ENCODE data around the gene FIBP. TPM values are rescaled to one million over a fixed set of nuclear protein-coding genes. Genes with fewer than 3 reads are reported as not detected.

The FIBP gene
- total and polyA plus RNA-seq, 3 experiments from 2014 or later: 78.6 to 123 (median 121) TPM

GRCh38 chr11:65882120-65883057, 5.9 kb downstream of the FIBP start:
- POLR2A ChIA-PET: no interaction called here
- peaks cover 47% of the 10 kb centered on the region for H3K4me1 ChIP-seq (ENCODE audit: insufficient read depth, low read length)

GRCh38 chr11:65880844-65881421, 7.3 kb downstream of the FIBP start:
- H3K27ac Mint-ChIP-seq: peak overlapping the region; percentile 83 to 98 (median 93)

More at GRCh38 chr11:65882120-65883057, 5.9 kb downstream of the FIBP start:
- Mint-ChIP-seq H3K9me3 (no peaks in the 10 kb centered on the region), H3K4me1 (peaks cover 48 to 69% (median 61%) of the 10 kb centered on the region in 3 donors), H3K4me3 (peak overlapping the region in 5 of 7 donors; percentile 6 to 91 (median 57)), H3K27ac (peak overlapping the region in 5 of 8 donors; percentile 47 to 94 (median 85)), H3K36me3 (peaks cover 0 to 47% (median 0%) of the 10 kb centered on the region in 3 donors), H3K27me3 (no peaks in the 10 kb centered on the region)
- Histone ChIP-seq H3K4me3 (ENCODE audit: low read length) (no peak overlapping the region), H3K27me3 (ENCODE audit: insufficient read depth, low read length, poor library complexity, severe bottlenecking) (no peaks in the 10 kb centered on the region), H3K9me3 (ENCODE audit: low read length) (no peaks in the 10 kb centered on the region), H3K27ac (ENCODE audit: low read depth, low read length) (no peak overlapping the region), H3K36me3 (ENCODE audit: insufficient read depth, low read length) (peaks cover 17% of the 10 kb centered on the region)
- no peak for DNase-seq
- CTCF ChIA-PET: interaction anchor here (0.8 to 21.9 kb wide), 4 partner anchors 8 to 50 kb away, joined by 3 to 560 read pairs (median 5); partner anchors contain the start of genes CCDC85B, CFL1, CTSW and EFEMP2

DNA sequence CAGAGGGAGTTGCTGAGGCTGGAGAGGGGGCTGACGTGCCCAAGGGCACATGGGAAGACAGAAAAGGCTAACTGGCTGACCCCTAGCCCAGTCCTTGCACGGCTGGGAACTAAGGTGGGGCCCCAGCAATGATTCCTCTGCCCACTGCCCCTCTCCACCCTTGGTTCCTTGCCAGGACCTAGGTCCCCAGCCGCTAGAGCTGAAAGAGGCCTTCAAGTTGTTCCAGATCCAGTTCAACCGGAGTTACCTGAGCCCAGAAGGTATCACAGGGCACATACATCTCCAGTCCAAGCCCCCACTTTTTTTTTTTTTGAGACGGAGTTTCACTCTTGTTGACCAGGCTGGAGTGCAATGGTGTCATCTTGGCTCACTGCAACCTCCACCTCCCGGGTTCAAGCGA, 8.2 kb downstream of the FIBP start:
- H3K9me3 Mint-ChIP-seq: no peaks in the 10 kb centered on the region
- POLR2A ChIA-PET: interaction anchor here (1.2 to 1.7 kb wide), 2 partner anchors 10 to 24 kb away, joined by 3 to 7 read pairs; partner anchors contain the start of gene CCDC85B

More at GRCh38 chr11:65880844-65881421, 7.3 kb downstream of the FIBP start:
- CTCF ChIA-PET: interaction anchor here (21.9 to 24.5 kb wide), 2 partner anchors 7 to 12 kb away, joined by 560 read pairs; partner anchors contain the start of genes CCDC85B, CFL1, CTSW and EFEMP2
- Mint-ChIP-seq H3K36me3 (peaks cover 0 to 35% (median 0%) of the 10 kb centered on the region in 3 donors), H3K27me3 (peaks cover 0 to 3% of the 10 kb centered on the region in 2 donors), H3K4me1 (peaks cover 45 to 61% (median 49%) of the 10 kb centered on the region in 3 donors), H3K4me3 (peak overlapping the region; percentile 84 to 92 (median 89)), H3K9me3 (no peaks in the 10 kb centered on the region)
- Histone ChIP-seq H3K27ac (ENCODE audit: low read depth, low read length) (peak overlapping the region; percentile 48), H3K36me3 (ENCODE audit: insufficient read depth, low read length) (peaks cover 17% of the 10 kb centered on the region), H3K4me1 (ENCODE audit: insufficient read depth, low read length) (peaks cover 46% of the 10 kb centered on the region), H3K4me3 (ENCODE audit: low read length) (peak overlapping the region; percentile 15), H3K27me3 (ENCODE audit: insufficient read depth, low read length, poor library complexity, severe bottlenecking) (no peaks in the 10 kb centered on the region), H3K9me3 (ENCODE audit: low read length) (no peaks in the 10 kb centered on the region)
- DNase-seq: peak in 1 of 5 donors; percentile 28
- POLR2A ChIA-PET: interaction anchor here (0.8 to 1.7 kb wide), 3 partner anchors 9 to 25 kb away, joined by 3 to 7 read pairs (median 4); partner anchors contain the start of gene CCDC85B

DNA sequence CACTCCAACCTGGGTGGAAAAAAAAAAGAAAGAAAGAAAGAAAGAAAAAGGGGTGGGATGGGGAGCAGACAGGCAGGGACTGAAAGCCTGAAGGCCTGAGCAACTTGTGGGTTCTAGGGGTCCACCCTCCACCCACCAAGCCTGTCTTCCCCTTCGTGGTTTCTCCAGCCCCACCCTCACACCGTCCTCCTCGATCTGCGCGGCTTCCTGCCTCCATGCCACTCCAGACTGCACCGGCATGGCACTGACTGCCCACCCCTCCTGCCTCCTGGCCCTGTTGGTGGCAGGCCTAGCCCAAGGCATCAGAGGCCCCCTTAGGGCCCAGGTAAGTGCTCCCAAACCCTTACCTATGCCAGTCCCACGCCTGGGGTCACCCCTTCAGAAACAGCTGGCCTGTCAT, 8.7 kb downstream of the FIBP start, which contains the start of gene CTSW:
CTSW (plus strand) TSS at position 221 of the 400 bp plus-strand sequence; CDS start at position 239, 18 bp downstream.
- Histone ChIP-seq H3K4me1 (ENCODE audit: insufficient read depth, low read length) (peaks cover 40% of the 10 kb centered on the region), H3K27ac (ENCODE audit: low read depth, low read length) (peak within 1 kb of the TSS; percentile 64), H3K9me3 (ENCODE audit: low read length) (no peaks in the 10 kb centered on the region), H3K36me3 (ENCODE audit: insufficient read depth, low read length) (peaks cover 17% of the 10 kb centered on the region), H3K4me3 (ENCODE audit: low read length) (peak within 1 kb of the TSS; percentile 73), H3K27me3 (ENCODE audit: insufficient read depth, low read length, poor library complexity, severe bottlenecking) (no peaks in the 10 kb centered on the region)
- peak; percentile 48 to 71 (median 58) for DNase-seq
- Mint-ChIP-seq H3K27ac (peak within 1 kb of the TSS; percentile 85 to 98 (median 93)), H3K9me3 (no peaks in the 10 kb centered on the region), H3K36me3 (peaks cover 0 to 27% (median 0%) of the 10 kb centered on the region in 3 donors), H3K4me1 (peaks cover 40 to 53% (median 42%) of the 10 kb centered on the region in 3 donors), H3K27me3 (peaks cover 0 to 3% of the 10 kb centered on the region in 2 donors), H3K4me3 (peak within 1 kb of the TSS; percentile 84 to 92 (median 89))
- POLR2A ChIA-PET: interaction anchor here (1.0 to 1.7 kb wide), 4 partner anchors 11 to 24 kb away, joined by 3 to 7 read pairs (median 3); partner anchors contain the start of gene CCDC85B
- CTCF ChIA-PET: interaction anchor here (21.9 to 24.5 kb wide), 2 partner anchors 9 to 11 kb away, joined by 560 read pairs; partner anchors contain the start of genes CCDC85B, CFL1, CTSW and EFEMP2

More for the DNA sequence above, 8.2 kb downstream of the FIBP start:
- H3K4me1 Mint-ChIP-seq: peaks cover 44 to 56% (median 46%) of the 10 kb centered on the region in 3 donors
- peaks cover 0 to 31% (median 0%) of the 10 kb centered on the region in 3 donors for H3K36me3 Mint-ChIP-seq
- DNase-seq: no peak
- Histone ChIP-seq H3K27me3 (ENCODE audit: insufficient read depth, low read length, poor library complexity, severe bottlenecking) (no peaks in the 10 kb centered on the region), H3K27ac (ENCODE audit: low read depth, low read length) (peak overlapping the region; percentile 64), H3K36me3 (ENCODE audit: insufficient read depth, low read length) (peaks cover 17% of the 10 kb centered on the region), H3K4me3 (ENCODE audit: low read length) (peak overlapping the region; percentile 73), H3K4me1 (ENCODE audit: insufficient read depth, low read length) (peaks cover 44% of the 10 kb centered on the region), H3K9me3 (ENCODE audit: low read length) (no peaks in the 10 kb centered on the region)
- H3K27ac Mint-ChIP-seq: peak overlapping the region; percentile 85 to 98 (median 93)
- peaks cover 0 to 3% of the 10 kb centered on the region in 2 donors for H3K27me3 Mint-ChIP-seq
- CTCF ChIA-PET: interaction anchor here (21.9 to 24.5 kb wide), 2 partner anchors 8 to 11 kb away, joined by 560 read pairs; partner anchors contain the start of genes CCDC85B, CFL1, CTSW and EFEMP2
- peak overlapping the region; percentile 84 to 92 (median 89) for H3K4me3 Mint-ChIP-seq

DNA sequence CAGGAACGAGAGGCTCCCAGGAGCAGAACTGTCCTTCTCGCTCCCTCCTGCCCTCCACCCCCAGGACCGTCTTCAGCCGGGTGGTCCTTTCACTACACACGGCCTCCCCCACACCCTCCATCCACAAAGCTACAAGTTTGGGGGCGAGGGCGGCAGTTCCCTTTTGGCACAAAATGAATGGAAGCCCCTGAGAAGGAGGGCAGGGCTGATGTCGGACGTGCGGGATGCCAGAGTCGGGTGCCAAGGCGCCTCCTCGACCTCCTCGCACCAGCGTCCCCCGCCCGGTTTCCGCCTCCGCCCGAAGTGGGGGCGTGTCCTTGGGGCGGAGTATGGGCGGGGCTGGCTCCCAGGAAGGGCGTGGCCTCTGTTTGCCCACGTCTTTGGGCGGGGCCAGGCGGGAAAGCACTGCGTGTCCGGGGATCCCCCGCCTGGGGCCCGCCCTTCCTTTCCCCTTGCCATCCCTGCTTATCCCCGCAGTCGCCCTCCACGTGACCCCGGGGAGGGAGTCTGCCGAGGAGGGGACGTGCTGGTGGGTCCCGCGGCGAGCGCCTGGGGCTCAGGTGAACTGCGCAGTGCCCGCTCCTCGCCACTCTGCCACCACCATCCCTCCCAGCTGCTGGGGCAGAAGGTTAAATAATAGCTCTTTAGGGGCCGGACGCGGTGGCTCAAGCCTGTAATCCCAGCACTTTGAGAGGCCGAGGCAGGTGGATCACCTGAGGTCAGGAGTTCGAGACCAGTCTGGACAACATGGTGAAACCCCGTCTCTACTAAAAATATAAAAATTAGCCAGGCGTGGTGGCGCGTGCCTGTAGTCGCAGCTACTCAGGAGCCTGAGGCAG, 14.7 kb downstream of the FIBP start:
- Histone ChIP-seq H3K36me3 (ENCODE audit: insufficient read depth, low read length) (no peaks in the 10 kb centered on the region), H3K9me3 (ENCODE audit: low read length) (no peaks in the 10 kb centered on the region), H3K27me3 (ENCODE audit: insufficient read depth, low read length, poor library complexity, severe bottlenecking) (no peaks in the 10 kb centered on the region), H3K27ac (ENCODE audit: low read depth, low read length) (peak overlapping the region; percentile 76), H3K4me3 (ENCODE audit: low read length) (peak overlapping the region; percentile 82), H3K4me1 (ENCODE audit: insufficient read depth, low read length) (peaks cover 28% of the 10 kb centered on the region)
- Mint-ChIP-seq H3K27me3 (peaks cover 0 to 3% of the 10 kb centered on the region in 2 donors), H3K27ac (peak overlapping the region; percentile 80 to 99 (median 92)), H3K4me1 (peaks cover 23 to 49% (median 32%) of the 10 kb centered on the region in 3 donors), H3K36me3 (no peaks in the 10 kb centered on the region), H3K9me3 (no peaks in the 10 kb centered on the region), H3K4me3 (peak overlapping the region; percentile 81 to 93 (median 88))
- ChIA-PET CTCF (interaction anchor here (0.9 to 24.5 kb wide), 6 partner anchors 14 to 194 kb away, joined by 3 to 560 read pairs (median 4); partner anchors contain the start of genes AP5B1, CCDC85B, CFL1 and CTSW), POLR2A (interaction anchor here (1.0 to 2.3 kb wide), 9 partner anchors 11 to 499 kb away, joined by 3 to 13 read pairs (median 4); partner anchors contain the start of genes CCDC85B, FIBP, MUS81 and SNX32)
- DNase-seq: peak; percentile 94 to 98 (median 96)

GRCh38 chr11:65872586-65873317, 15.5 kb downstream of the FIBP start, which contains the start of gene EFEMP2:
Gene EFEMP2, minus strand, starts transcription at chr11:65872800. Its CDS starts 446 bp downstream, at chr11:65872354.
- peak within 1 kb of the TSS; percentile 76 for H3K27ac ChIP-seq (ENCODE audit: low read depth, low read length)
- Mint-ChIP-seq H3K9me3 (no peaks in the 10 kb centered on the region), H3K36me3 (peaks cover 0 to under 1% (median 0%) of the 10 kb centered on the region in 3 donors), H3K4me3 (peak within 1 kb of the TSS; percentile 81 to 93 (median 88)), H3K4me1 (peaks cover 18 to 42% (median 27%) of the 10 kb centered on the region in 3 donors), H3K27me3 (peaks cover 0 to 3% of the 10 kb centered on the region in 2 donors), H3K27ac (peak within 1 kb of the TSS; percentile 80 to 99 (median 94))
- ChIA-PET POLR2A (interaction anchor here (1.3 to 5.2 kb wide), 5 partner anchors 12 to 18 kb away, joined by 4 to 39 read pairs (median 8); partner anchors contain the start of genes CCDC85B, CFL1, FIBP and MUS81), CTCF (interaction anchor here (1.5 to 24.5 kb wide), 3 partner anchors 13 to 93 kb away, joined by 5 to 560 read pairs (median 87); partner anchors contain the start of genes AP5B1, CCDC85B, CFL1 and CTSW)
- H3K4me3 ChIP-seq (ENCODE audit: low read length): peak within 1 kb of the TSS; percentile 82
- H3K4me1 ChIP-seq (ENCODE audit: insufficient read depth, low read length): peaks cover 24% of the 10 kb centered on the region
- DNase-seq: no peak
- H3K36me3 ChIP-seq (ENCODE audit: insufficient read depth, low read length): no peaks in the 10 kb centered on the region
- no peaks in the 10 kb centered on the region for H3K27me3 ChIP-seq (ENCODE audit: insufficient read depth, low read length, poor library complexity, severe bottlenecking)
- no peaks in the 10 kb centered on the region for H3K9me3 ChIP-seq (ENCODE audit: low read length)

Measured in CD8-positive, alpha-beta memory T cell (primary cell).